Thyroid gland (tissue), 4 donors: ENCODE results near the gene DAPK1.

Experiments
- CTCF ChIP-seq, 6 experiments: fragments of 200-600 bp in 3 of 6; fragments of 450-650 bp in 3 of 6; sonication (generic) in 3 of 6; IDR thresholded peaks; one replicate each; pipeline ENCODE4 v1.5.1; 2016 to 2019; ENCODE audit warnings: antibody characterized with exemption in 6 of 6, mild to moderate bottlenecking in 2 of 6, inconsistent platforms in 1 of 6, moderate library complexity in 1 of 6
- POLR2A ChIP-seq, 2 donors: fragments of 450-650 bp; IDR thresholded peaks; one replicate each; pipeline ENCODE4 v1.6.1; 2017; ENCODE audit warnings: antibody characterized with exemption in 2 of 2, mild to moderate bottlenecking in 2 of 2, moderate library complexity in 1 of 2

GRCh38 chr9:87604886-87605588, 107.4 kb downstream of the DAPK1 start:
- TF ChIP-seq POLR2A (IDR thresholded peaks at IDR 0.05) (no peak), CTCF (IDR thresholded peaks at IDR 0.05) (no peak)
